ENCODE results near the gene PRF1.
A peak's percentile ranks its signal among the peaks of the same experiment; 100 is the strongest.
"Not testable (repeated sequence)": the region's sequence is repeated elsewhere in the genome, so short reads cannot be mapped to it uniquely, and the experiment has no call there.

Gene PRF1

GRCh38 chr10:70593513-70593890 is 9.0 kb downstream of the PRF1 start:
- DNase-seq (ENCODE audit: low read depth) = no peak

GRCh38 chr10:70592746-70593512 is 9.6 kb downstream of the PRF1 start:
- DNase-seq (ENCODE audit: low read depth) = no peak

GRCh38 chr10:70592186-70592735 is 10.3 kb downstream of the PRF1 start:
- no peak for DNase-seq (ENCODE audit: low read depth)

- DNase-seq (ENCODE audit: low read depth) = no peak
Measured at GRCh38 chr10:70590655-70591416, 11.7 kb downstream of the PRF1 start.

GRCh38 chr10:70589762-70590654 is 12.5 kb downstream of the PRF1 start:
- DNase-seq (ENCODE audit: low read depth) = no peak

GRCh38 chr10:70588859-70589570 is 13.5 kb downstream of the PRF1 start:
- DNase-seq (ENCODE audit: low read depth) = no peak

- DNase-seq (ENCODE audit: low read depth) = no peak
Measured at GRCh38 chr10:70588255-70588654, 14.3 kb downstream of the PRF1 start.

- DNase-seq (ENCODE audit: low read depth) = no peak
Measured at GRCh38 chr10:70587045-70587658, 15.4 kb downstream of the PRF1 start.

- no peak for DNase-seq (ENCODE audit: low read depth)
Measured at GRCh38 chr10:70586348-70586930, 16.1 kb downstream of the PRF1 start.

GRCh38 chr10:70585578-70586169 is 16.9 kb downstream of the PRF1 start:
- no peak for DNase-seq (ENCODE audit: low read depth)

- DNase-seq (ENCODE audit: low read depth) = no peak
Measured at GRCh38 chr10:70584909-70585544, 17.5 kb downstream of the PRF1 start.

- no peak for DNase-seq (ENCODE audit: low read depth)
Measured at GRCh38 chr10:70584366-70584765, 18.2 kb downstream of the PRF1 start.

GRCh38 chr10:70583669-70584037 is 18.9 kb downstream of the PRF1 start:
- DNase-seq (ENCODE audit: low read depth) = no peak

GRCh38 chr10:70582793-70583668 is 19.5 kb downstream of the PRF1 start:
- no peak for DNase-seq (ENCODE audit: low read depth)

- DNase-seq (ENCODE audit: low read depth) = not testable (repeated sequence)
Measured at GRCh38 chr10:70581176-70581575, 21.4 kb downstream of the PRF1 start.

- no peak for DNase-seq (ENCODE audit: low read depth)
Measured at GRCh38 chr10:70579234-70580002, 23.1 kb downstream of the PRF1 start.

- peak; percentile 43 for DNase-seq (ENCODE audit: low read depth)
Measured at GRCh38 chr10:70578371-70578947, 24.1 kb downstream of the PRF1 start.

Data from stimulated activated CD8-positive, alpha-beta memory T cell treated with anti-CD3 and anti-CD28 coated beads, Interleukin-15, amount 100 ng/mL, for 1 hour (primary cell).